ENCODE measurements around the gene ZNF606.

ZNF606 gene

GRCh38 chr19:58002384-58003173, at the start of gene ZNF606:
TSS of gene ZNF606 (minus strand) at chr19:58002820. CDS start at chr19:58001319, 1,501 bp downstream.
- Histone ChIP-seq H3K27me3 (ENCODE audit: control insufficient read depth, insufficient read depth, low read length) (no peaks in the 10 kb centered on the region), H3K9ac (ENCODE audit: low read length) (peak within 1 kb of the TSS; percentile 84), H3K4me3 (ENCODE audit: low read length) (peak within 1 kb of the TSS; percentile 97), H3K4me1 (ENCODE audit: control insufficient read depth, insufficient read depth, low read length) (peaks cover 7% of the 10 kb centered on the region), H3K36me3 (ENCODE audit: control insufficient read depth, insufficient read depth, low read length) (peaks cover 39% of the 10 kb centered on the region), H3K27ac (ENCODE audit: low read depth, low read length) (peak within 1 kb of the TSS; percentile 78)

- Histone ChIP-seq H3K27ac (ENCODE audit: low read depth, low read length) (no peak overlapping the region), H3K4me1 (ENCODE audit: control insufficient read depth, insufficient read depth, low read length) (no peaks in the 10 kb centered on the region), H3K9ac (ENCODE audit: low read length) (no peak overlapping the region), H3K27me3 (ENCODE audit: control insufficient read depth, insufficient read depth, low read length) (no peaks in the 10 kb centered on the region), H3K36me3 (ENCODE audit: control insufficient read depth, insufficient read depth, low read length) (no peaks in the 10 kb centered on the region), H3K4me3 (ENCODE audit: low read length) (no peak overlapping the region)
Measured at GRCh38 chr19:58052256-58052655, 49.6 kb upstream of the ZNF606 start.

GRCh38 chr19:58047672-58048071, 45.1 kb upstream of the ZNF606 start:
- Histone ChIP-seq H3K4me3 (ENCODE audit: low read length) (no peak overlapping the region), H3K27ac (ENCODE audit: low read depth, low read length) (no peak overlapping the region), H3K27me3 (ENCODE audit: control insufficient read depth, insufficient read depth, low read length) (no peaks in the 10 kb centered on the region), H3K36me3 (ENCODE audit: control insufficient read depth, insufficient read depth, low read length) (no peaks in the 10 kb centered on the region), H3K9ac (ENCODE audit: low read length) (no peak overlapping the region), H3K4me1 (ENCODE audit: control insufficient read depth, insufficient read depth, low read length) (no peaks in the 10 kb centered on the region)

GRCh38 chr19:58046856-58047255, 44.2 kb upstream of the ZNF606 start:
- Histone ChIP-seq H3K27me3 (ENCODE audit: control insufficient read depth, insufficient read depth, low read length) (no peaks in the 10 kb centered on the region), H3K36me3 (ENCODE audit: control insufficient read depth, insufficient read depth, low read length) (no peaks in the 10 kb centered on the region), H3K4me3 (ENCODE audit: low read length) (no peak overlapping the region), H3K27ac (ENCODE audit: low read depth, low read length) (no peak overlapping the region), H3K4me1 (ENCODE audit: control insufficient read depth, insufficient read depth, low read length) (no peaks in the 10 kb centered on the region), H3K9ac (ENCODE audit: low read length) (no peak overlapping the region)

- H3K9ac ChIP-seq (ENCODE audit: low read length): no peak overlapping the region
- no peaks in the 10 kb centered on the region for H3K36me3 ChIP-seq (ENCODE audit: control insufficient read depth, insufficient read depth, low read length)
- no peaks in the 10 kb centered on the region for H3K4me1 ChIP-seq (ENCODE audit: control insufficient read depth, insufficient read depth, low read length)
- no peaks in the 10 kb centered on the region for H3K27me3 ChIP-seq (ENCODE audit: control insufficient read depth, insufficient read depth, low read length)
- no peak overlapping the region for H3K27ac ChIP-seq (ENCODE audit: low read depth, low read length)
- no peak overlapping the region for H3K4me3 ChIP-seq (ENCODE audit: low read length)
Measured at GRCh38 chr19:58045411-58046050, 42.9 kb upstream of the ZNF606 start.

- H3K36me3 ChIP-seq (ENCODE audit: control insufficient read depth, insufficient read depth, low read length): no peaks in the 10 kb centered on the region
- no peaks in the 10 kb centered on the region for H3K4me1 ChIP-seq (ENCODE audit: control insufficient read depth, insufficient read depth, low read length)
- no peak overlapping the region for H3K9ac ChIP-seq (ENCODE audit: low read length)
- H3K27me3 ChIP-seq (ENCODE audit: control insufficient read depth, insufficient read depth, low read length): no peaks in the 10 kb centered on the region
- H3K4me3 ChIP-seq (ENCODE audit: low read length): no peak overlapping the region
- H3K27ac ChIP-seq (ENCODE audit: low read depth, low read length): no peak overlapping the region
Measured at GRCh38 chr19:58044886-58045285, 42.3 kb upstream of the ZNF606 start.

GRCh38 chr19:58044391-58044790, 41.8 kb upstream of the ZNF606 start:
- no peaks in the 10 kb centered on the region for H3K36me3 ChIP-seq (ENCODE audit: control insufficient read depth, insufficient read depth, low read length)
- no peaks in the 10 kb centered on the region for H3K4me1 ChIP-seq (ENCODE audit: control insufficient read depth, insufficient read depth, low read length)
- H3K4me3 ChIP-seq (ENCODE audit: low read length): no peak overlapping the region
- no peaks in the 10 kb centered on the region for H3K27me3 ChIP-seq (ENCODE audit: control insufficient read depth, insufficient read depth, low read length)
- H3K27ac ChIP-seq (ENCODE audit: low read depth, low read length): no peak overlapping the region
- H3K9ac ChIP-seq (ENCODE audit: low read length): no peak overlapping the region

GRCh38 chr19:58042495-58043340, 40.1 kb upstream of the ZNF606 start:
- Histone ChIP-seq H3K27me3 (ENCODE audit: control insufficient read depth, insufficient read depth, low read length) (no peaks in the 10 kb centered on the region), H3K9ac (ENCODE audit: low read length) (no peak overlapping the region), H3K4me1 (ENCODE audit: control insufficient read depth, insufficient read depth, low read length) (no peaks in the 10 kb centered on the region), H3K36me3 (ENCODE audit: control insufficient read depth, insufficient read depth, low read length) (no peaks in the 10 kb centered on the region), H3K4me3 (ENCODE audit: low read length) (no peak overlapping the region), H3K27ac (ENCODE audit: low read depth, low read length) (no peak overlapping the region)

GRCh38 chr19:58040751-58041525, 38.3 kb upstream of the ZNF606 start:
- Histone ChIP-seq H3K4me3 (ENCODE audit: low read length) (no peak overlapping the region), H3K36me3 (ENCODE audit: control insufficient read depth, insufficient read depth, low read length) (no peaks in the 10 kb centered on the region), H3K27ac (ENCODE audit: low read depth, low read length) (no peak overlapping the region), H3K4me1 (ENCODE audit: control insufficient read depth, insufficient read depth, low read length) (no peaks in the 10 kb centered on the region), H3K9ac (ENCODE audit: low read length) (no peak overlapping the region), H3K27me3 (ENCODE audit: control insufficient read depth, insufficient read depth, low read length) (no peaks in the 10 kb centered on the region)

- Histone ChIP-seq H3K4me3 (ENCODE audit: low read length) (no peak overlapping the region), H3K36me3 (ENCODE audit: control insufficient read depth, insufficient read depth, low read length) (no peaks in the 10 kb centered on the region), H3K27ac (ENCODE audit: low read depth, low read length) (no peak overlapping the region), H3K4me1 (ENCODE audit: control insufficient read depth, insufficient read depth, low read length) (no peaks in the 10 kb centered on the region), H3K27me3 (ENCODE audit: control insufficient read depth, insufficient read depth, low read length) (no peaks in the 10 kb centered on the region), H3K9ac (ENCODE audit: low read length) (no peak overlapping the region)
Measured at GRCh38 chr19:58038688-58039204, 36.1 kb upstream of the ZNF606 start.

GRCh38 chr19:58037927-58038687, 35.5 kb upstream of the ZNF606 start:
- no peaks in the 10 kb centered on the region for H3K27me3 ChIP-seq (ENCODE audit: control insufficient read depth, insufficient read depth, low read length)
- H3K4me3 ChIP-seq (ENCODE audit: low read length): no peak overlapping the region
- no peaks in the 10 kb centered on the region for H3K4me1 ChIP-seq (ENCODE audit: control insufficient read depth, insufficient read depth, low read length)
- no peak overlapping the region for H3K9ac ChIP-seq (ENCODE audit: low read length)
- H3K36me3 ChIP-seq (ENCODE audit: control insufficient read depth, insufficient read depth, low read length): no peaks in the 10 kb centered on the region
- no peak overlapping the region for H3K27ac ChIP-seq (ENCODE audit: low read depth, low read length)
